ENCODE measurements around the gene MYH7. TPM values are rescaled to one million over a fixed set of nuclear protein-coding genes. Genes with fewer than 3 reads are reported as not detected.

The MYH7 gene
- total RNA-seq, 1 experiment from 2014 or later = not detected

GRCh38 chr14:23454445-23454856 lies 19.0 kb upstream of the MYH7 start:
- H3K4me3 ChIP-seq (ENCODE audit: low read depth, low read length, poor library complexity, severe bottlenecking) = no peak overlapping the region
- DNase-seq (ENCODE audit: low spot score) = no peak
- TF ChIP-seq, protein P1, sequence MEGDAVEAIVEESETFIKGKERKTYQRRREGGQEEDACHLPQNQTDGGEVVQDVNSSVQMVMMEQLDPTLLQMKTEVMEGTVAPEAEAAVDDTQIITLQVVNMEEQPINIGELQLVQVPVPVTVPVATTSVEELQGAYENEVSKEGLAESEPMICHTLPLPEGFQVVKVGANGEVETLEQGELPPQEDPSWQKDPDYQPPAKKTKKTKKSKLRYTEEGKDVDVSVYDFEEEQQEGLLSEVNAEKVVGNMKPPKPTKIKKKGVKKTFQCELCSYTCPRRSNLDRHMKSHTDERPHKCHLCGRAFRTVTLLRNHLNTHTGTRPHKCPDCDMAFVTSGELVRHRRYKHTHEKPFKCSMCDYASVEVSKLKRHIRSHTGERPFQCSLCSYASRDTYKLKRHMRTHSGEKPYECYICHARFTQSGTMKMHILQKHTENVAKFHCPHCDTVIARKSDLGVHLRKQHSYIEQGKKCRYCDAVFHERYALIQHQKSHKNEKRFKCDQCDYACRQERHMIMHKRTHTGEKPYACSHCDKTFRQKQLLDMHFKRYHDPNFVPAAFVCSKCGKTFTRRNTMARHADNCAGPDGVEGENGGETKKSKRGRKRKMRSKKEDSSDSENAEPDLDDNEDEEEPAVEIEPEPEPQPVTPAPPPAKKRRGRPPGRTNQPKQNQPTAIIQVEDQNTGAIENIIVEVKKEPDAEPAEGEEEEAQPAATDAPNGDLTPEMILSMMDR (conservative IDR thresholded peaks at IDR 0.05; ENCODE audit: low read depth, low read length) = no peak
- TF ChIP-seq EZH2 (IDR thresholded peaks at IDR 0.05; ENCODE audit: borderline replicate concordance, low read depth, low read length, poor library complexity, severe bottlenecking) = no peak
- no peak overlapping the region for H3K27ac ChIP-seq (ENCODE audit: low read depth, low read length, poor library complexity, severe bottlenecking)
- no peaks in the 10 kb centered on the region for H3K4me1 ChIP-seq (ENCODE audit: insufficient read depth, low read length, poor library complexity, severe bottlenecking)
- ChIA-PET POLR2A (ENCODE audit: low non-redundant PET) (no interaction called here), CTCF (no interaction called here)
- intact Hi-C loops (cut with micrococcal nuclease; ENCODE audit: unreplicated experiment) = no loop called here
- H3K27me3 ChIP-seq (replicated peaks; ENCODE audit: insufficient read depth, low read depth, low read length, poor library complexity) = no peaks in the 10 kb centered on the region
- H3K36me3 ChIP-seq (ENCODE audit: insufficient read depth, low read length, poor library complexity, severe bottlenecking) = no peaks in the 10 kb centered on the region
- H3K9me3 ChIP-seq (ENCODE audit: low read depth, low read length, poor library complexity, severe bottlenecking) = no peaks in the 10 kb centered on the region
- no TSS peak for BruUV-seq (replicated peaks)

DNA sequence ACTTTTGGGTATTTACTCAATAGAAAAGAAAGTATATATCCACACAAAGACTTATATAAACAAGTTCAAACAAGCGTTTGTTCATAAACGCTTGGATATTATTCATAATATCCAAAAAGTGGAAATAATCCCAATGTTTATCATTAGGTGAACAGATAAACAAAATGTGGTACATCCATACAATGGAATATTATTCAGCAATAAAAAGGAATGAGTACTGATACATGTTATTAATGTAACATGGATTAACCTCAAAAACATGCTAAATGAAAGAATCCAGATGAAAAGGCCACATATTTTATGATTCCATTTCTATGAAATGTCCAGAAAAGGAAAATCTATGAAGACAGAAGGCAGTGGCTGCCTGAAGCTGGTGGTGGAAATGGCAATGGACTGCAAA lies 16.8 kb upstream of the MYH7 start:
- H3K27me3 ChIP-seq (replicated peaks; ENCODE audit: insufficient read depth, low read depth, low read length, poor library complexity) = no peaks in the 10 kb centered on the region
- no peak for TF ChIP-seq EZH2 (IDR thresholded peaks at IDR 0.05; ENCODE audit: borderline replicate concordance, low read depth, low read length, poor library complexity, severe bottlenecking)
- TF ChIP-seq, protein P1 (conservative IDR thresholded peaks at IDR 0.05; ENCODE audit: low read depth, low read length) = no peak
- H3K4me1 ChIP-seq (ENCODE audit: insufficient read depth, low read length, poor library complexity, severe bottlenecking) = no peaks in the 10 kb centered on the region
- BruUV-seq (replicated peaks) = no TSS peak
- intact Hi-C loops (cut with micrococcal nuclease; ENCODE audit: unreplicated experiment) = no loop called here
- H3K36me3 ChIP-seq (ENCODE audit: insufficient read depth, low read length, poor library complexity, severe bottlenecking) = no peaks in the 10 kb centered on the region
- no peak for DNase-seq (ENCODE audit: low spot score)
- CTCF ChIA-PET = no interaction called here
- POLR2A ChIA-PET (ENCODE audit: low non-redundant PET) = no interaction called here
- H3K4me3 ChIP-seq (ENCODE audit: low read depth, low read length, poor library complexity, severe bottlenecking) = no peak overlapping the region
- no peak overlapping the region for H3K27ac ChIP-seq (ENCODE audit: low read depth, low read length, poor library complexity, severe bottlenecking)
- no peaks in the 10 kb centered on the region for H3K9me3 ChIP-seq (ENCODE audit: low read depth, low read length, poor library complexity, severe bottlenecking)

DNA sequence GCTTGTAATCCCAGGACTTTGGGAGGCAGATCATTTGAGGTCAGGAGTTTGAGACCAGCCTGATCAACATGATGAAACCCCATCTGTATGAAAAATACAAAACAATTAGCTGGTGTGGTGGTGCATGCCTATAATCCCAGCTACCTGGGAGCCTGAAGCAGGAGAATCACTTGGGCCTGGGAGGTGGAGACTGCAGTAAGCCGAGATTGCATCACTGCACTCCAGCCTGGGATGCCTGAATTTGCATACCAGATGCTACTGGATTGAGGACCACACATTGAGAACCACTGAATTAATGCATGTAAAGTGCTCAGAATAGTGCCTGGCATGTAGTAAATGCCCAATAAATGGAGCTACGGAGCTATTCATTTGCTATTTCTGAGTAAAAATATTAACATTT lies 14.9 kb upstream of the MYH7 start:
- Histone ChIP-seq H3K36me3 (ENCODE audit: insufficient read depth, low read length, poor library complexity, severe bottlenecking) (no peaks in the 10 kb centered on the region), H3K27me3 (replicated peaks; ENCODE audit: insufficient read depth, low read depth, low read length, poor library complexity) (no peaks in the 10 kb centered on the region), H3K27ac (ENCODE audit: low read depth, low read length, poor library complexity, severe bottlenecking) (no peak overlapping the region), H3K9me3 (ENCODE audit: low read depth, low read length, poor library complexity, severe bottlenecking) (no peaks in the 10 kb centered on the region), H3K4me1 (ENCODE audit: insufficient read depth, low read length, poor library complexity, severe bottlenecking) (no peaks in the 10 kb centered on the region), H3K4me3 (ENCODE audit: low read depth, low read length, poor library complexity, severe bottlenecking) (no peak overlapping the region)
- CTCF ChIA-PET = no interaction called here
- intact Hi-C loops (cut with micrococcal nuclease; ENCODE audit: unreplicated experiment) = no loop called here
- BruUV-seq (replicated peaks) = no TSS peak
- no peak for TF ChIP-seq EZH2 (IDR thresholded peaks at IDR 0.05; ENCODE audit: borderline replicate concordance, low read depth, low read length, poor library complexity, severe bottlenecking)
- TF ChIP-seq, protein P1 (conservative IDR thresholded peaks at IDR 0.05; ENCODE audit: low read depth, low read length) = no peak
- no peak for DNase-seq (ENCODE audit: low spot score)
- POLR2A ChIA-PET (ENCODE audit: low non-redundant PET) = no interaction called here
